Mesothelial cell of epicardium (in vitro differentiated cells): Measurements from ENCODE around the gene ICAM4. TPM values are rescaled to one million over a fixed set of nuclear protein-coding genes. Genes with fewer than 3 reads are reported as not detected.

ENCODE experiments used
- DNase-seq, 2 experiments: peaks; one replicate each; pipeline ENCODE4 v3.0.0; 2021; ENCODE audit warnings: low spot score in 2 of 2; ENCODE audit not compliant: unreplicated experiment in 2 of 2
- H3K27ac Mint-ChIP-seq: 2 replicates; pipeline ENCODE4 v1.8.0; 2021; ENCODE audit warnings: mixed read lengths
- H3K27me3 Mint-ChIP-seq: 2 replicates; pipeline ENCODE4 v1.8.0; 2021; ENCODE audit warnings: low read depth, mixed read lengths
- H3K36me3 Mint-ChIP-seq: 2 replicates; pipeline ENCODE4 v1.8.0; 2021; ENCODE audit warnings: mixed read lengths
- H3K4me1 Mint-ChIP-seq: 2 replicates; pipeline ENCODE4 v1.8.0; 2021; ENCODE audit warnings: mixed read lengths
- H3K4me3 Mint-ChIP-seq: 2 replicates; pipeline ENCODE4 v1.8.0; 2021; ENCODE audit warnings: mild to moderate bottlenecking, moderate library complexity, mixed read lengths
- H3K9me3 Mint-ChIP-seq: 2 replicates; pipeline ENCODE4 v1.8.0; 2021; ENCODE audit warnings: mixed read lengths
- total RNA-seq: library from RNA; stranded (reverse); gene quantifications from 3 replicates; pipeline ENCODE4 v1.2.1, GENCODE V29; 2021
- TF ChIP-seq, protein P1 (sequence below): fragments of 200-600 bp; sonication (generic); IDR thresholded peaks from one replicate; pipeline ENCODE4 v1.5.0; 2021; ENCODE audit warnings: antibody characterized with exemption; ENCODE audit not compliant: unreplicated experiment

ICAM4 gene
- total RNA-seq, 1 donor from 2014 or later, result 2.6 TPM

DNA sequence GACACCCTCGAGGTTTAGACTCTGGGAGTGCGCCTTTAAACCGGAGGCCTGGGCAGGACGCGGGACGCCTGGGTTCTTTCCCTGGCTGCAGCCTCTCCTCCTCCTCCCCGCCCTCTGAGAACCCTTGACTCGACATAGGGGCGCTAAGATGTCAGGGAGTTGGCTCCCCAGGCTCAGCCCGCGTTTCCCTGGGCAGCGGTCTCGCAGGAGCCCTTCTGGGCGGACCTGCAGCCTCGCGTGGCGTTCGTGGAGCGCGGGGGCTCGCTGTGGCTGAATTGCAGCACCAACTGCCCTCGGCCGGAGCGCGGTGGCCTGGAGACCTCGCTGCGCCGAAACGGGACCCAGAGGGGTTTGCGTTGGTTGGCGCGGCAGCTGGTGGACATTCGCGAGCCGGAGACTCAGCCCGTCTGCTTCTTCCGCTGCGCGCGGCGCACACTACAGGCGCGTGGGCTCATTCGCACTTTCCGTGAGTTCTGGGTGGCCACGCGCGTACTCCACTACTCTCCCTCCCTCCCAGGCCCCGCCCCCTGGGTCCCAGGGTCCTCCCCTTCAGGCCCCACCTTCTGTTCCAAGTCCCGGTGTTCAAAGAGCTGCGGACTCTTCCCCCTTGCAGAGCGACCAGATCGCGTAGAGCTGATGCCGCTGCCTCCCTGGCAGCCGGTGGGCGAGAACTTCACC lies 4.3 kb downstream of the ICAM4 start:
- TF ChIP-seq, protein P1, sequence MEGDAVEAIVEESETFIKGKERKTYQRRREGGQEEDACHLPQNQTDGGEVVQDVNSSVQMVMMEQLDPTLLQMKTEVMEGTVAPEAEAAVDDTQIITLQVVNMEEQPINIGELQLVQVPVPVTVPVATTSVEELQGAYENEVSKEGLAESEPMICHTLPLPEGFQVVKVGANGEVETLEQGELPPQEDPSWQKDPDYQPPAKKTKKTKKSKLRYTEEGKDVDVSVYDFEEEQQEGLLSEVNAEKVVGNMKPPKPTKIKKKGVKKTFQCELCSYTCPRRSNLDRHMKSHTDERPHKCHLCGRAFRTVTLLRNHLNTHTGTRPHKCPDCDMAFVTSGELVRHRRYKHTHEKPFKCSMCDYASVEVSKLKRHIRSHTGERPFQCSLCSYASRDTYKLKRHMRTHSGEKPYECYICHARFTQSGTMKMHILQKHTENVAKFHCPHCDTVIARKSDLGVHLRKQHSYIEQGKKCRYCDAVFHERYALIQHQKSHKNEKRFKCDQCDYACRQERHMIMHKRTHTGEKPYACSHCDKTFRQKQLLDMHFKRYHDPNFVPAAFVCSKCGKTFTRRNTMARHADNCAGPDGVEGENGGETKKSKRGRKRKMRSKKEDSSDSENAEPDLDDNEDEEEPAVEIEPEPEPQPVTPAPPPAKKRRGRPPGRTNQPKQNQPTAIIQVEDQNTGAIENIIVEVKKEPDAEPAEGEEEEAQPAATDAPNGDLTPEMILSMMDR, result no peak
- H3K4me1 Mint-ChIP-seq, result peaks cover 51% of the 10 kb centered on the region
- no peak overlapping the region for H3K27ac Mint-ChIP-seq
- H3K9me3 Mint-ChIP-seq, result no peaks in the 10 kb centered on the region
- H3K27me3 Mint-ChIP-seq, result peaks cover 100% of the 10 kb centered on the region
- no peak for DNase-seq
- H3K36me3 Mint-ChIP-seq, result no peaks in the 10 kb centered on the region
- peak overlapping the region; percentile 70 for H3K4me3 Mint-ChIP-seq

DNA sequence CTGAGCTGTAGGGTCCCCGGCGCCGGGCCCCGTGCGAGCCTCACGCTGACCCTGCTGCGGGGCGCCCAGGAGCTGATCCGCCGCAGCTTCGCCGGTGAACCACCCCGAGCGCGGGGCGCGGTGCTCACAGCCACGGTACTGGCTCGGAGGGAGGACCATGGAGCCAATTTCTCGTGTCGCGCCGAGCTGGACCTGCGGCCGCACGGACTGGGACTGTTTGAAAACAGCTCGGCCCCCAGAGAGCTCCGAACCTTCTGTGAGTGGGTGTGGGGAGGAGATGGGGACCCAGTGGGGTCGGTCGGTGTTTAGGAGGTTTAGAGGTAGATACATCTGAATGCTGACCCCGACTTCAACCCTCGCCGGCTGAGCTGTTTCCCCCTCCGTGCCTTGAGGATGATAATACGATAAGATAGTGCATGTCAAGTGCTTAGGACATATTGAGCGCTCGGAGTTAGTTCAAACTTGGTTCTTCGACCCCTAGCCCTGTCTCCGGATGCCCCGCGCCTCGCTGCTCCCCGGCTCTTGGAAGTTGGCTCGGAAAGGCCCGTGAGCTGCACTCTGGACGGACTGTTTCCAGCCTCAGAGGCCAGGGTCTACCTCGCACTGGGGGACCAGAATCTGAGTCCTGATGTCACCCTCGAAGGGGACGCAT lies 4.9 kb downstream of the ICAM4 start:
- Mint-ChIP-seq H3K27me3 (peaks cover 97% of the 10 kb centered on the region), H3K9me3 (no peaks in the 10 kb centered on the region), H3K4me1 (peaks cover 45% of the 10 kb centered on the region), H3K27ac (no peak overlapping the region), H3K36me3 (no peaks in the 10 kb centered on the region), H3K4me3 (peak overlapping the region; percentile 70)
- TF ChIP-seq, protein P1, result no peak
- DNase-seq, result no peak

DNA sequence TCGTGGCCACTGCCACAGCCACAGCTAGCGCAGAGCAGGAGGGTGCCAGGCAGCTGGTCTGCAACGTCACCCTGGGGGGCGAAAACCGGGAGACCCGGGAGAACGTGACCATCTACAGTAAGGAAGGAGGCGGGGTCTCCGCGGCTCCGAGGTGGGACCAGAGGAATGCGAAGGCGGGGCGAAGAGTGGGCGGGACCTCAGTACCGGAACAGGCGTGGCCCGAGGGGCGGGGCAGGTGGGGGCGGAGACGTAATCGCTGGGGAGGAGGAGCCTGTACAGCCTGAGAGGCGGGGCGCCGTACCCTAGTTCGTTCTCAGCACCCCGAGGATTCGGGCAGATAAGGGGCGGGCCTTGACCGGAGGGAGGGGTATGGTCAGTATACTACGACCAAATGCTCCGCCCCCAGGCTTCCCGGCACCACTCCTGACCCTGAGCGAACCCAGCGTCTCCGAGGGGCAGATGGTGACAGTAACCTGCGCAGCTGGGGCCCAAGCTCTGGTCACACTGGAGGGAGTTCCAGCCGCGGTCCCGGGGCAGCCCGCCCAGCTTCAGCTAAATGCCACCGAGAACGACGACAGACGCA lies 5.5 kb downstream of the ICAM4 start:
- peak; percentile 73 to 86 for DNase-seq
- TF ChIP-seq, protein P1, result no peak
- H3K4me1 Mint-ChIP-seq, result peaks cover 42% of the 10 kb centered on the region
- H3K27me3 Mint-ChIP-seq, result peaks cover 96% of the 10 kb centered on the region
- peak overlapping the region; percentile 70 for H3K4me3 Mint-ChIP-seq
- no peaks in the 10 kb centered on the region for H3K36me3 Mint-ChIP-seq
- no peaks in the 10 kb centered on the region for H3K9me3 Mint-ChIP-seq
- H3K27ac Mint-ChIP-seq, result no peak overlapping the region

DNA sequence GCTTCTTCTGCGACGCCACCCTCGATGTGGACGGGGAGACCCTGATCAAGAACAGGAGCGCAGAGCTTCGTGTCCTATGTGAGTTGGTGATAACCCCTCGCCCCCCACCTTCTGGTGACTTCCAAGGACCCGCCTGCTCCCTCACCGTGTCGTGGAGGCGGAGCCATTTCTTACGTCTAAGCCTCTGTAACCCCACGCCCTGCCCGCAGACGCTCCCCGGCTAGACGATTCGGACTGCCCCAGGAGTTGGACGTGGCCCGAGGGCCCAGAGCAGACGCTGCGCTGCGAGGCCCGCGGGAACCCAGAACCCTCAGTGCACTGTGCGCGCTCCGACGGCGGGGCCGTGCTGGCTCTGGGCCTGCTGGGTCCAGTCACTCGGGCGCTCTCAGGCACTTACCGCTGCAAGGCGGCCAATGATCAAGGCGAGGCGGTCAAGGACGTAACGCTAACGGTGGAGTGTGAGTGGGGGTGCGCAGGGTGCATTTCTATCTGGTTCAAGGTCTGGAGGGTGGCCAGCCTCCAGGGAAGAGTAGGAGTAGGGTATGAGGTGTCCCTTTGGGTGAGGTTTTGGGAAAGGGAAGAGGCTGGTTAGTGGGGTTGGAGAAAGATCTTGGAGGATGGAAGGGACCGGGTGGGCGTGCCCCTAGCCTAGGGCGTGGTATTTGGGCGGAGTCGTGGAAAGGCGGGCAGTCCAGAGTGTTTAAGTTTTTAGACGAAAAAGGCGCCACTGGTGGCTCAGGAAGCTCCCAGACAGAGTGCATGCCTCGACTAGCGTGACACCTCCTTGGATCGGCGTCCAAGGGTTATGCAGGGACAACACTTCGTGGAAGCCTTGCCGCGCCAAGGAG lies 6.3 kb downstream of the ICAM4 start:
- H3K4me1 Mint-ChIP-seq, result peaks cover 40% of the 10 kb centered on the region
- H3K27ac Mint-ChIP-seq, result no peak overlapping the region
- H3K9me3 Mint-ChIP-seq, result no peaks in the 10 kb centered on the region
- TF ChIP-seq, protein P1, result no peak
- H3K4me3 Mint-ChIP-seq, result peak overlapping the region; percentile 70
- H3K27me3 Mint-ChIP-seq, result peaks cover 95% of the 10 kb centered on the region
- no peak for DNase-seq
- H3K36me3 Mint-ChIP-seq, result no peaks in the 10 kb centered on the region

DNA sequence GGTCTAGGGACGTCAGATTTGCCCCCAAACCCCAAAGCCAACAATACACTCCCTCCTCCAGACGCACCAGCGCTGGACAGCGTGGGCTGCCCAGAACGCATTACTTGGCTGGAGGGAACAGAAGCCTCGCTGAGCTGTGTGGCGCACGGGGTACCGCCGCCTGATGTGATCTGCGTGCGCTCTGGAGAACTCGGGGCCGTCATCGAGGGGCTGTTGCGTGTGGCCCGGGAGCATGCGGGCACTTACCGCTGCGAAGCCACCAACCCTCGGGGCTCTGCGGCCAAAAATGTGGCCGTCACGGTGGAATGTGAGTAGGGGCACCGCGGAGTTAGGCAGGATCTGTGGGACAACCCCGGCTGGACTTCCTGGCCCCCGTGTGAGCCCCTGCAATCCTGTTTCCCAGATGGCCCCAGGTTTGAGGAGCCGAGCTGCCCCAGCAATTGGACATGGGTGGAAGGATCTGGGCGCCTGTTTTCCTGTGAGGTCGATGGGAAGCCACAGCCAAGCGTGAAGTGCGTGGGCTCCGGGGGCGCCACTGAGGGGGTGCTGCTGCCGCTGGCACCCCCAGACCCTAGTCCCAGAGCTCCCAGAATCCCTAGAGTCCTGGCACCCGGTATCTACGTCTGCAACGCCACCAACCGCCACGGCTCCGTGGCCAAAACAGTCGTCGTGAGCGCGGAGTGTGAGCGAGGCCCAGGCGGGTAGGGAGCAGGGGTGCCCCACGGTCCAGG lies 7.0 kb downstream of the ICAM4 start:
- TF ChIP-seq, protein P1, result no peak

More for the DNA sequence above, 7.0 kb downstream of the ICAM4 start:
- peaks cover 36% of the 10 kb centered on the region for H3K4me1 Mint-ChIP-seq
- H3K27ac Mint-ChIP-seq, result no peak overlapping the region
- no peaks in the 10 kb centered on the region for H3K36me3 Mint-ChIP-seq
- H3K27me3 Mint-ChIP-seq, result peaks cover 89% of the 10 kb centered on the region
- DNase-seq, result no peak
- H3K4me3 Mint-ChIP-seq, result no peak overlapping the region
- H3K9me3 Mint-ChIP-seq, result no peaks in the 10 kb centered on the region
